ENCODE results near the gene RPL23. TPM values are rescaled to one million over a fixed set of nuclear protein-coding genes. Genes with fewer than 3 reads are reported as not detected.

RPL23 gene
- 1,994 and 2,005 TPM in 2 replicates for total RNA-seq

- H3K4me1 Mint-ChIP-seq = peaks cover 30% of the 10 kb centered on the region
- no peaks in the 10 kb centered on the region for H3K27me3 Mint-ChIP-seq
- H3K27ac Mint-ChIP-seq = peak within 1 kb of the TSS; percentile 98
- intact Hi-C loops (cut with micrococcal nuclease) = loop anchor here (1.0 to 10.0 kb wide), 7 partner anchors 16 to 549 kb away; partner anchors contain the start of genes CWC25, EPOP, FBXL20 and PSMB3
- peak within 1 kb of the TSS; percentile 91 for H3K4me3 Mint-ChIP-seq
- H3K9me3 Mint-ChIP-seq = no peaks in the 10 kb centered on the region
- DNase-seq = peak; percentile 97
- peaks cover 51% of the 10 kb centered on the region for H3K36me3 Mint-ChIP-seq (ENCODE audit: low read depth)
These were observed at the start of gene RPL23 for GRCh38 chr17:38853292-38854219. Gene RPL23, minus strand, starts transcription at chr17:38853721. Its CDS starts 11 bp downstream, at chr17:38853710.

GRCh38 chr17:38900978-38901656 is 47.6 kb upstream of the RPL23 start:
- Mint-ChIP-seq H3K4me1 (peaks cover 40% of the 10 kb centered on the region), H3K9me3 (no peaks in the 10 kb centered on the region), H3K36me3 (ENCODE audit: low read depth) (peaks cover 62% of the 10 kb centered on the region), H3K27me3 (no peaks in the 10 kb centered on the region), H3K27ac (peak overlapping the region; percentile 86), H3K4me3 (peak overlapping the region; percentile 21)
- DNase-seq = peak; percentile 68
- intact Hi-C loops (cut with micrococcal nuclease) = no loop called here

GRCh38 chr17:38899421-38899820 is 45.9 kb upstream of the RPL23 start:
- intact Hi-C loops (cut with micrococcal nuclease) = loop anchor here (2.0 kb wide), 3 partner anchors 27 to 75 kb away; partner anchors contain the start of genes CWC25 and RPL23
- Mint-ChIP-seq H3K27me3 (no peaks in the 10 kb centered on the region), H3K27ac (peak overlapping the region; percentile 91), H3K4me1 (peaks cover 41% of the 10 kb centered on the region), H3K4me3 (peak overlapping the region; percentile 75), H3K9me3 (no peaks in the 10 kb centered on the region), H3K36me3 (ENCODE audit: low read depth) (peaks cover 59% of the 10 kb centered on the region)
- no peak for DNase-seq

GRCh38 chr17:38898812-38899348 is 45.4 kb upstream of the RPL23 start:
- H3K27me3 Mint-ChIP-seq = no peaks in the 10 kb centered on the region
- H3K4me3 Mint-ChIP-seq = peak overlapping the region; percentile 75
- peak; percentile 93 for DNase-seq
- H3K4me1 Mint-ChIP-seq = peaks cover 46% of the 10 kb centered on the region
- intact Hi-C loops (cut with micrococcal nuclease) = loop anchor here (1.0 to 2.0 kb wide), 4 partner anchors 28 to 74 kb away; partner anchors contain the start of genes CWC25 and RPL23
- peaks cover 59% of the 10 kb centered on the region for H3K36me3 Mint-ChIP-seq (ENCODE audit: low read depth)
- H3K9me3 Mint-ChIP-seq = no peaks in the 10 kb centered on the region
- H3K27ac Mint-ChIP-seq = peak overlapping the region; percentile 91

- intact Hi-C loops (cut with micrococcal nuclease) = loop anchor here (1.0 to 2.0 kb wide), 4 partner anchors 27 to 73 kb away; partner anchors contain the start of genes CWC25 and RPL23
- Mint-ChIP-seq H3K9me3 (no peaks in the 10 kb centered on the region), H3K36me3 (ENCODE audit: low read depth) (peaks cover 54% of the 10 kb centered on the region), H3K4me3 (peak overlapping the region; percentile 75), H3K27me3 (no peaks in the 10 kb centered on the region), H3K27ac (peak overlapping the region; percentile 91), H3K4me1 (peaks cover 47% of the 10 kb centered on the region)
- DNase-seq = peak; percentile 77
These were observed 44.8 kb upstream of the RPL23 start for GRCh38 chr17:38898291-38898679.

GRCh38 chr17:38897671-38898290 is 44.3 kb upstream of the RPL23 start:
- DNase-seq = no peak
- Mint-ChIP-seq H3K36me3 (ENCODE audit: low read depth) (peaks cover 52% of the 10 kb centered on the region), H3K27me3 (no peaks in the 10 kb centered on the region), H3K27ac (peak overlapping the region; percentile 91), H3K4me1 (peaks cover 48% of the 10 kb centered on the region), H3K4me3 (peak overlapping the region; percentile 75), H3K9me3 (no peaks in the 10 kb centered on the region)
- intact Hi-C loops (cut with micrococcal nuclease) = loop anchor here (1.0 to 2.0 kb wide), 4 partner anchors 26 to 73 kb away; partner anchors contain the start of genes CWC25 and RPL23

GRCh38 chr17:38897176-38897575 is 43.7 kb upstream of the RPL23 start:
- H3K4me3 Mint-ChIP-seq = no peak overlapping the region
- peaks cover 54% of the 10 kb centered on the region for H3K36me3 Mint-ChIP-seq (ENCODE audit: low read depth)
- intact Hi-C loops (cut with micrococcal nuclease) = no loop called here
- H3K27me3 Mint-ChIP-seq = no peaks in the 10 kb centered on the region
- no peak for DNase-seq
- H3K27ac Mint-ChIP-seq = peak overlapping the region; percentile 91
- H3K9me3 Mint-ChIP-seq = no peaks in the 10 kb centered on the region
- H3K4me1 Mint-ChIP-seq = peaks cover 53% of the 10 kb centered on the region

GRCh38 chr17:38896346-38896954 is 42.9 kb upstream of the RPL23 start:
- H3K36me3 Mint-ChIP-seq (ENCODE audit: low read depth) = peaks cover 60% of the 10 kb centered on the region
- intact Hi-C loops (cut with micrococcal nuclease) = no loop called here

GRCh38 chr17:38894276-38894675 is 40.8 kb upstream of the RPL23 start:
- Mint-ChIP-seq H3K27ac (peak overlapping the region; percentile 61), H3K4me3 (peak overlapping the region; percentile 28), H3K4me1 (peaks cover 69% of the 10 kb centered on the region), H3K27me3 (no peaks in the 10 kb centered on the region), H3K9me3 (no peaks in the 10 kb centered on the region), H3K36me3 (ENCODE audit: low read depth) (peaks cover 60% of the 10 kb centered on the region)
- intact Hi-C loops (cut with micrococcal nuclease) = no loop called here
- DNase-seq = no peak

More at GRCh38 chr17:38896346-38896954, 42.9 kb upstream of the RPL23 start:
- Mint-ChIP-seq H3K4me1 (peaks cover 60% of the 10 kb centered on the region), H3K9me3 (no peaks in the 10 kb centered on the region), H3K27ac (peak overlapping the region; percentile 91), H3K4me3 (no peak overlapping the region), H3K27me3 (no peaks in the 10 kb centered on the region)
- DNase-seq = no peak

GRCh38 chr17:38893607-38894006 is 40.1 kb upstream of the RPL23 start:
- intact Hi-C loops (cut with micrococcal nuclease) = no loop called here
- no peaks in the 10 kb centered on the region for H3K27me3 Mint-ChIP-seq
- H3K36me3 Mint-ChIP-seq (ENCODE audit: low read depth) = peaks cover 60% of the 10 kb centered on the region
- no peaks in the 10 kb centered on the region for H3K9me3 Mint-ChIP-seq
- H3K27ac Mint-ChIP-seq = peak overlapping the region; percentile 61
- peak; percentile 73 for DNase-seq
- H3K4me3 Mint-ChIP-seq = peak overlapping the region; percentile 28
- peaks cover 69% of the 10 kb centered on the region for H3K4me1 Mint-ChIP-seq

GRCh38 chr17:38893113-38893512 is 39.6 kb upstream of the RPL23 start:
- intact Hi-C loops (cut with micrococcal nuclease) = no loop called here
- no peak for DNase-seq
- Mint-ChIP-seq H3K9me3 (no peaks in the 10 kb centered on the region), H3K4me1 (peaks cover 68% of the 10 kb centered on the region), H3K27me3 (no peaks in the 10 kb centered on the region), H3K27ac (peak overlapping the region; percentile 61), H3K36me3 (ENCODE audit: low read depth) (peaks cover 57% of the 10 kb centered on the region), H3K4me3 (no peak overlapping the region)

- Mint-ChIP-seq H3K36me3 (ENCODE audit: low read depth) (peaks cover 55% of the 10 kb centered on the region), H3K27ac (peak overlapping the region; percentile 66), H3K27me3 (no peaks in the 10 kb centered on the region), H3K4me3 (no peak overlapping the region), H3K9me3 (no peaks in the 10 kb centered on the region), H3K4me1 (peaks cover 67% of the 10 kb centered on the region)
- intact Hi-C loops (cut with micrococcal nuclease) = no loop called here
- no peak for DNase-seq
These were observed 39.1 kb upstream of the RPL23 start for GRCh38 chr17:38892620-38893019.

GRCh38 chr17:38892083-38892482 is 38.6 kb upstream of the RPL23 start:
- no peak for DNase-seq
- Mint-ChIP-seq H3K4me1 (peaks cover 65% of the 10 kb centered on the region), H3K27me3 (no peaks in the 10 kb centered on the region), H3K9me3 (no peaks in the 10 kb centered on the region), H3K27ac (peak overlapping the region; percentile 89), H3K36me3 (ENCODE audit: low read depth) (peaks cover 49% of the 10 kb centered on the region), H3K4me3 (peak overlapping the region; percentile 55)
- intact Hi-C loops (cut with micrococcal nuclease) = no loop called here

All from activated CD4-positive, alpha-beta T cell treated with anti-CD3 and anti-CD28 coated beads, Interleukin-2, amount 10 ng/mL, durations not matched to agents 24 days and 14 days (primary cell).